ENCODE results near the gene CFAP20DC. TPM values are rescaled to one million over a fixed set of nuclear protein-coding genes. Genes with fewer than 3 reads are reported as not detected.

CFAP20DC gene
- total RNA-seq, 4 donors from 2014 or later: not detected

GRCh38 chr3:59074764-59075163 lies 24.9 kb upstream of the CFAP20DC start:
- H3K4me1 ChIP-seq: no peaks in the 10 kb centered on the region
- intact Hi-C loops (cut with DNase I; ENCODE audit: low total_unique reads): no loop called here
- ATAC-seq: no peak

GRCh38 chr3:59072681-59073080 lies 22.9 kb upstream of the CFAP20DC start:
- no peak overlapping the region for H3K4me3 ChIP-seq
- no peak for TF ChIP-seq CTCF (IDR thresholded peaks at IDR 0.05 in 4 of 5, conservative IDR thresholded peaks at IDR 0.05 in 1 of 5)
- TF ChIP-seq POLR2A (IDR thresholded peaks at IDR 0.05): no peak
- H3K9me3 ChIP-seq: no peaks in the 10 kb centered on the region
- ATAC-seq (no peak), DNase-seq (no peak)
- no peaks in the 10 kb centered on the region for H3K27me3 ChIP-seq
- in situ Hi-C loops (cut with MboI; ENCODE audit: low sequenced_read_pairs in 4 of 4): no loop called here
- no peaks in the 10 kb centered on the region for H3K4me1 ChIP-seq
- no peaks in the 10 kb centered on the region for H3K36me3 ChIP-seq
- H3K27ac ChIP-seq: no peak overlapping the region
- intact Hi-C loops (cut with DNase I; ENCODE audit: low total_unique reads): no loop called here

More at GRCh38 chr3:59074764-59075163, 24.9 kb upstream of the CFAP20DC start:
- TF ChIP-seq POLR2A (IDR thresholded peaks at IDR 0.05) (no peak), CTCF (IDR thresholded peaks at IDR 0.05 in 4 of 5, conservative IDR thresholded peaks at IDR 0.05 in 1 of 5) (no peak)
- H3K27ac ChIP-seq: no peak overlapping the region
- no peaks in the 10 kb centered on the region for H3K27me3 ChIP-seq
- no peaks in the 10 kb centered on the region for H3K9me3 ChIP-seq
- in situ Hi-C loops (cut with MboI; ENCODE audit: low sequenced_read_pairs in 4 of 4): no loop called here
- H3K4me3 ChIP-seq: no peak overlapping the region
- DNase-seq: no peak
- H3K36me3 ChIP-seq: no peaks in the 10 kb centered on the region

DNA sequence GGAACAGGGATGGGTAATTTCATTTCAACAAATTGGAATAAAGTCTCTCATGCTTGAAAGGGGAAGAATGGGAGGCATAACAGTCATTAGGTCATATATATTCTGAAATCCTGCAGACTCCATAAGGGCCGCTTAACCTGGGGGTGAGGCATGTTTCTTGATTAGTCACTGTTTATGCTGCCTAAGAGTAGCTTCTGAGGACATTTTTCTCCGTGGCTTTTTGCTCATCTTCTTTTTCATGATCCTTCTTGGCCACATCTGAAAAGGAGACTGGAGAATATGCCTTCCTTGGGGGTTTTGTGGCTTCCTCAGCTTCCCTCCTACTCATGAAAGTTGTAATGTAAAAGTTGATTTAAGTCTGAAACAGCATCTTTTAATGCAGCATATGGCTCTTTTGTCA lies 20.0 kb upstream of the CFAP20DC start:
- H3K4me1 ChIP-seq: no peaks in the 10 kb centered on the region
- TF ChIP-seq POLR2A (IDR thresholded peaks at IDR 0.05) (no peak), CTCF (IDR thresholded peaks at IDR 0.05 in 4 of 5, conservative IDR thresholded peaks at IDR 0.05 in 1 of 5) (no peak)
- no peak for ATAC-seq

DNA sequence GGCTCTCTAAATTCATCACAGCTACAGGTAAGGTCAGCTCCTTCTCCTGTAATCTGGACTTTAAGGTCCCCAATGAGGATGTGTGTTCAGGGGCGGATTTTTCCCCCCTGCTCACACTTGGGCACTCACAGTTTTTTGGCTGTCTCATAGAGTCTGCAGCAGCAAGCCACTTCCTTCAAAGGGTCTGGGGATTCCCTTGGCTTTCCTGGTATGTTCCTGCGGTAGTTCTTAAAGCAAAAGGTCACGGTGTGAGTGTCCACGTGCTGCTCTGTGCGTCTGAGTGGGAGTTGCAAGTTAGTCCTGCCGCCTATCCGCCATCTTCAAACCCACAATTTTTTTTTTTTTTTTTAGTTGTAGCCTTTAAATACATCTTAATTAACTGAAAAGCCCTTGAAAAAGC lies 15.4 kb upstream of the CFAP20DC start:
- no peak for DNase-seq
- Histone ChIP-seq H3K9me3 (no peaks in the 10 kb centered on the region), H3K27me3 (no peaks in the 10 kb centered on the region), H3K36me3 (no peaks in the 10 kb centered on the region), H3K27ac (no peak overlapping the region), H3K4me1 (no peaks in the 10 kb centered on the region), H3K4me3 (no peak overlapping the region)
- intact Hi-C loops (cut with DNase I; ENCODE audit: low total_unique reads) (no loop called here), in situ Hi-C loops (cut with MboI; ENCODE audit: low sequenced_read_pairs in 4 of 4) (no loop called here)
- no peak for ATAC-seq
- TF ChIP-seq CTCF (IDR thresholded peaks at IDR 0.05 in 4 of 5, conservative IDR thresholded peaks at IDR 0.05 in 1 of 5) (no peak), POLR2A (IDR thresholded peaks at IDR 0.05) (no peak)

More for the DNA sequence above, 20.0 kb upstream of the CFAP20DC start:
- Histone ChIP-seq H3K36me3 (no peaks in the 10 kb centered on the region), H3K4me3 (no peak overlapping the region), H3K27ac (no peak overlapping the region), H3K9me3 (no peaks in the 10 kb centered on the region), H3K27me3 (no peaks in the 10 kb centered on the region)
- intact Hi-C loops (cut with DNase I; ENCODE audit: low total_unique reads) (no loop called here), in situ Hi-C loops (cut with MboI; ENCODE audit: low sequenced_read_pairs in 4 of 4) (no loop called here)
- DNase-seq: no peak

- Histone ChIP-seq H3K36me3 (no peaks in the 10 kb centered on the region), H3K9me3 (no peaks in the 10 kb centered on the region), H3K4me3 (no peak overlapping the region), H3K27ac (no peak overlapping the region), H3K4me1 (no peaks in the 10 kb centered on the region), H3K27me3 (no peaks in the 10 kb centered on the region)
- TF ChIP-seq CTCF (IDR thresholded peaks at IDR 0.05 in 4 of 5, conservative IDR thresholded peaks at IDR 0.05 in 1 of 5) (no peak), POLR2A (IDR thresholded peaks at IDR 0.05) (no peak)
- DNase-seq (no peak), ATAC-seq (no peak)
- in situ Hi-C loops (cut with MboI; ENCODE audit: low sequenced_read_pairs in 4 of 4) (no loop called here), intact Hi-C loops (cut with DNase I; ENCODE audit: low total_unique reads) (no loop called here)
Observed at GRCh38 chr3:59064728-59065127, 14.9 kb upstream of the CFAP20DC start.

Data from gastrocnemius medialis (tissue), 4 donors.